Stomach smooth muscle (tissue), 2 donors: Measurements from ENCODE around the gene IQCN.
"Not testable (repeated sequence)": the region's sequence is repeated elsewhere in the genome, so short reads cannot be mapped to it uniquely, and the experiment has no call there.

Experiments
- H3K27ac ChIP-seq: one replicate; pipeline ENCODE4 v1.7.0; 2013; ENCODE audit warnings: mild to moderate bottlenecking, low read length, inconsistent platforms
- H3K27me3 ChIP-seq, 2 donors: one replicate each; pipeline ENCODE4 v1.7.0; 2013; ENCODE audit warnings: low read length in 2 of 2; ENCODE audit not compliant: insufficient read depth in 2 of 2, control insufficient read depth in 1 of 2
- H3K36me3 ChIP-seq, 2 donors: one replicate each; pipeline ENCODE4 v1.7.0; 2013; ENCODE audit warnings: low read length in 2 of 2; ENCODE audit not compliant: control insufficient read depth in 2 of 2, insufficient read depth in 2 of 2
- H3K4me1 ChIP-seq: one replicate; pipeline ENCODE4 v1.7.0; 2013; ENCODE audit warnings: low read length; ENCODE audit not compliant: control insufficient read depth, insufficient read depth
- H3K4me3 ChIP-seq, 2 donors: one replicate each; pipeline ENCODE4 v1.7.0; 2013; ENCODE audit warnings: low read length in 2 of 2
- H3K9ac ChIP-seq, 2 donors: one replicate each; pipeline ENCODE4 v1.7.0; 2013; ENCODE audit warnings: low read length in 2 of 2, mild to moderate bottlenecking in 1 of 2
- H3K9me3 ChIP-seq, 2 donors: one replicate each; pipeline ENCODE4 v1.7.0; 2013; ENCODE audit warnings: low read length in 2 of 2; ENCODE audit not compliant: control insufficient read depth in 2 of 2
- donor health status: healthy.
- donor health status: Pancreatic carcinoma.

Gene IQCN

DNA sequence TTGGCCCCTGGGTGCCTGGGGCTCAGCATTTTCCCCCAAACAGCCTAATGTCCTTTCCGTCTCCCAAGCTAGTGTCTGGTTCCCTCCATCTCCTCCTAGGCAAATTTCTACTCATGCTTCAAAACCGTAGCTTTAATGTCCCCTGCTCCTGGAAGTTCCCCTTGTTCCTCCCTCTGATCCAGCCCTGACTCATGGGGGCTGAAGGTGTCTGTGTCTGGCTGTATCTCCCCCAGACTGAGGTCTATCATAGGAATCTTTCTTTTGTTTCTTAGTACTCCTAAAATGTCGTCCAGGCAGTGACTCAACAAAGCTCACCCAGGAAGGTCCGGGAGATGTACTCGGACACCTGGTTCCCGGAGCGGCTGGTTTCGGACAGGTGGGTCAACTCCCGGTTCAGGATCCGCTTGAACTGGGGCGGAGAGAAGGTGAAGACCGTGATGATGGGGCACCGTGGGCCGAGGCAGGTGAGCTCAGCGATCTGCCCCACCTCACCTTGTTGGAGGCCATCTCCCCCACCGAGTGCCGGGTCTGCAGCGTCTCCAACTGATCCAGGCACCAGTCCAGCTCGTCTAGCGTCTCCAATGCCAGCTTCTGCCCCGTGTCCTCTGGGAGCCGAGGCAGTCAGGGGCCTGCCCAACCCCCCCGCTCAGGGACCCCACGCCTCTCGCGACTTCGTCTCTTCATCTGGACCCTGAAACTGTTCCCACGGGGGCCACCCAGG, 54.2 kb downstream of the IQCN start:
- H3K27ac ChIP-seq: no peak overlapping the region
- H3K27me3 ChIP-seq: peaks cover 9 to 12% of the 10 kb centered on the region in 2 donors
- H3K36me3 ChIP-seq: no peaks in the 10 kb centered on the region
- H3K9me3 ChIP-seq: no peaks in the 10 kb centered on the region
- no peak overlapping the region for H3K9ac ChIP-seq
- H3K4me3 ChIP-seq: no peak overlapping the region
- peaks cover 13% of the 10 kb centered on the region for H3K4me1 ChIP-seq

DNA sequence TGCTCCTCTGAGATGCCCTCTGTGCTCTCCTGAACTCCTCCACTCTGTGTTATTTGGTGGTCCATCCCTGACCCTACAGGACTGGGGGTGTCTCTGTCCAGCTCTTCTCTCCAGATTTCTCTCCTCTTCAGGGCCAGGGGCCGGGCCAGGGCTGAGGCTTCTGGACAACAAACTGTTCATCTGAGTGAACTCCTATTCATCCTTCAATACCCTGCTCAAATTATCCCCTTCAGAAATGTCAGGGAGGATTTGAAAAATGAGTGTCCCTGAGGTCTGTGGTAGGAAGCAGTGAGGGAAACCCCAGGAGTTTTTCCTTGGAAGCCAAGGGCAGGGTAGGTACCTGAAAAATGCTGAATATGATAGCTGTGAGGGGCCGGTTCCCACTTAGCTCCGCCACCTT, 55.7 kb downstream of the IQCN start:
- H3K27me3 ChIP-seq: peaks cover 7 to 9% of the 10 kb centered on the region in 2 donors
- no peak overlapping the region for H3K27ac ChIP-seq
- no peaks in the 10 kb centered on the region for H3K36me3 ChIP-seq
- no peak overlapping the region for H3K4me3 ChIP-seq
- H3K9ac ChIP-seq: no peak overlapping the region
- H3K4me1 ChIP-seq: peaks cover under 1% of the 10 kb centered on the region
- no peaks in the 10 kb centered on the region for H3K9me3 ChIP-seq

GRCh38 chr19:18218159-18218558, 56.1 kb downstream of the IQCN start:
- Histone ChIP-seq H3K4me1 (no peaks in the 10 kb centered on the region), H3K4me3 (no peak overlapping the region), H3K27ac (no peak overlapping the region), H3K9me3 (no peaks in the 10 kb centered on the region), H3K9ac (no peak overlapping the region), H3K36me3 (no peaks in the 10 kb centered on the region), H3K27me3 (peaks cover 7 to 9% of the 10 kb centered on the region in 2 donors)

- no peaks in the 10 kb centered on the region for H3K4me1 ChIP-seq
- H3K9ac ChIP-seq: no peak overlapping the region
- H3K9me3 ChIP-seq: no peaks in the 10 kb centered on the region
- H3K4me3 ChIP-seq: no peak overlapping the region
- peaks cover 3 to 4% of the 10 kb centered on the region in 2 donors for H3K27me3 ChIP-seq
- no peak overlapping the region for H3K27ac ChIP-seq
- H3K36me3 ChIP-seq: no peaks in the 10 kb centered on the region
Observed at GRCh38 chr19:18216789-18217188, 57.5 kb downstream of the IQCN start.

DNA sequence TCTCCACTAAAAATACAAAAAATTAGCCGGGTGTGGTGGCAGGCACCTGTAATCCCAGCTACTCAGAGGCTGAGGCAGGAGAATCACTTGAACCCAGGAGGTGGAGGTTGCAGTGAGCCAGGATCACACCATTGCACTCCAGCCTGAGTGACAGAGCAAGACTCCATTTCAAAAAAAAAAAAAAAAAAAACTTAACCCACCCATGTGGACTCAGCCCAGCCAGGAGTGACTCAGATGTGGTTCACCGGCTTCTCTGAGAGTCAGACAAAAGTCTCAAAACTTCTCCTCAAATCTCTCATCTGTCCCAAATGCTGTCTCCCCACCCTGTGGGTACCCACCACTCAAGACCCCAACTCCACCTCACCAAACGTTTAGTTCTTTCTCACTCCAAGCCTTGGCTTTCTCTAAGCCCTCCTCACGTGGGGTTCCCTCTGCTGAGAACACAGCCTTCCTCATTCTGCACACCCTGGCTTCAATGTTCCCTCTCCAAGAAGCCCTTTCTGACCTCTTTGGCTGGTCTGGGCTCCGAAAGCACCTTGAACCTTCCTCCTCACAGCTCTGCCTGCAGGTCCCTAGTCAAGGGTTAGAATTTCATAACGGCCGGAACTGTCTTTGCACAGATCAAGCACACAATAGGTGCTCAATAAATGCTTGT, 59.3 kb downstream of the IQCN start:
- Histone ChIP-seq H3K9ac (no peak overlapping the region), H3K4me1 (no peaks in the 10 kb centered on the region), H3K9me3 (no peaks in the 10 kb centered on the region), H3K27ac (no peak overlapping the region), H3K4me3 (no peak overlapping the region), H3K36me3 (no peaks in the 10 kb centered on the region), H3K27me3 (no peaks in the 10 kb centered on the region)

GRCh38 chr19:18211683-18212082, 62.6 kb downstream of the IQCN start:
- no peak overlapping the region for H3K27ac ChIP-seq
- H3K27me3 ChIP-seq: peaks cover 0 to 3% of the 10 kb centered on the region in 2 donors
- H3K36me3 ChIP-seq: no peaks in the 10 kb centered on the region
- no peaks in the 10 kb centered on the region for H3K9me3 ChIP-seq
- no peak overlapping the region for H3K4me3 ChIP-seq
- H3K9ac ChIP-seq: no peak overlapping the region
- H3K4me1 ChIP-seq: peaks cover 3% of the 10 kb centered on the region

- H3K4me1 ChIP-seq: peaks cover 12% of the 10 kb centered on the region
- H3K27me3 ChIP-seq, H3K9me3 ChIP-seq, H3K27ac ChIP-seq, H3K4me3 ChIP-seq, H3K9ac ChIP-seq, H3K36me3 ChIP-seq: not testable (repeated sequence)
Observed at GRCh38 chr19:18209912-18210311, 64.3 kb downstream of the IQCN start.

DNA sequence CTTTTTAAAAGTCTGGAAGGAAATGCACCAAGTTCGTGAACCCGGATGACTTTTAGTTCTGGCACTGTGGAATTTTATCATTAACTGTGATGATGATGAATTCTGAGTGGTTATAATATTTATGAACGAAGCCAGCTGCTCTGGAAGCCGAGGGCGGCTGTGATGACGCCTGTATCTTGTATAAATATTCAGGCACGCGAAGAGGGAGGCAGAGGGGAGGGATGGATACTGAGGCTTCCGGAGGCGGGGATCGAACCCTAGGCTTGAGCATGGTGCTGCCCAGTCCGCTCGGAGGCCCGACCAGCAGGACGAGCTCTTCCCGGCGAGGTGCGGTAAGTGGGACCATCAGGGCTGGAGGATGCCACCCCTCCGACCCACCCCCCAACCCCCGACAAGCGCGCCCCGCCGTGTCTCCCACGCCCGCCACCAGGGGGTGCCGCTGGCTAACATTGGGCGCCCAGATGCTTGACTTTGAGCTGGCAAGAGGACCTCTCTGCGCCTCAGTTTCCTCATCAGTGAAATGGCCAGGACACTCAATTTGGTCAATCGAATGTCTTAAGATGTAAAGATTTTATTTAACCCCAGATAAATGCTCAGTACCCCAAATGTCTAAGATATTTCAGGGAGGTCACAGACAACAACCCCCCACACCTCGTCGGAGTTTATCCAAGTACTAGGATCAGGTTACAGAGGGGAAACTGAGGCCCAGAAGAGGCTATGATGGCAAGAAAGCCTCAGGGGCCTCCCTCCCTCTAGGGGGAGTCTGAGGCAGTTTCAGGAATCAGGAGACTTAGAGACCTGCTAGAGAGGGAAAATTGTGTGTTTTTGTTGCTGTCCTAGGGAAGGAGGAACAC, 65.9 kb downstream of the IQCN start:
- Histone ChIP-seq H3K36me3 (no peaks in the 10 kb centered on the region), H3K9ac (no peak overlapping the region), H3K4me1 (peaks cover 19% of the 10 kb centered on the region), H3K27ac (no peak overlapping the region), H3K27me3 (peaks cover 0 to 3% of the 10 kb centered on the region in 2 donors), H3K9me3 (no peaks in the 10 kb centered on the region), H3K4me3 (no peak overlapping the region)
